Caco-2 (cell line): ENCODE data around the gene TRPM7. TPM values are rescaled to one million over a fixed set of nuclear protein-coding genes. Genes with fewer than 3 reads are reported as not detected.

Experiments used
- BruUV-seq: library from RNA; stranded (reverse); fragments of 400-500 nt; replicated peaks from 2 replicates; lab custom pipeline; 2021; lab: Mats Ljungman, UMichigan
- CTCF ChIA-PET: fragments of 300-600 bp; sonication (Branson Sonifier 250); formaldehyde crosslinking; loops from one replicate; lab custom pipeline; 2022; ENCODE audit warnings: antibody characterized with exemption; lab: Charles Lee
- POLR2A ChIA-PET: fragments of 300-600 bp; sonication (Branson Sonifier 250); formaldehyde crosslinking; loops from one replicate; lab custom pipeline; 2022; ENCODE audit warnings: antibody characterized with exemption; lab: Charles Lee
- DNase-seq, 2 experiments: peaks; one replicate each; pipeline versions ENCODE4 v3.0.0 to v3.0.0-alpha.2; 2020 to 2022
- H3K27me3 ChIP-seq: replicated peaks from 2 replicates; pipeline ENCODE4 v1.6.0; 2011; ENCODE audit warnings: low read length; ENCODE audit not compliant: control insufficient read depth, insufficient read depth
- H3K36me3 ChIP-seq: 2 replicates; pipeline ENCODE4 v1.5.1; 2011; ENCODE audit warnings: low read length; ENCODE audit not compliant: control insufficient read depth, insufficient read depth
- H3K4me1 ChIP-seq: fragments of 250-450 bp; sonication (Bioruptor Pico); 2 replicates; pipeline ENCODE4 v1.5.1; 2020; ENCODE audit warnings: mild to moderate bottlenecking
- H3K4me3 ChIP-seq: 2 replicates; pipeline ENCODE4 v1.5.1; 2011; ENCODE audit warnings: low read depth, mild to moderate bottlenecking, control low read depth, low read length
- H3K9me3 ChIP-seq: fragments of 250-450 bp; sonication (Bioruptor Pico); 2 replicates; pipeline ENCODE4 v1.5.1; 2020; ENCODE audit warnings: mild to moderate bottlenecking, moderate library complexity
- H3K27ac Mint-ChIP-seq: one replicate; pipeline ENCODE4 v1.8.0; 2022; ENCODE audit warnings: mixed read lengths; ENCODE audit not compliant: unreplicated experiment
- H3K27me3 Mint-ChIP-seq: one replicate; pipeline ENCODE4 v1.8.0; 2022; ENCODE audit warnings: mixed read lengths; ENCODE audit not compliant: insufficient read depth, unreplicated experiment
- H3K36me3 Mint-ChIP-seq: one replicate; pipeline ENCODE4 v1.8.0; 2022; ENCODE audit warnings: mild to moderate bottlenecking, mixed read lengths; ENCODE audit not compliant: insufficient read depth, unreplicated experiment
- H3K4me1 Mint-ChIP-seq: one replicate; pipeline ENCODE4 v1.8.0; 2022; ENCODE audit warnings: low read depth, mixed read lengths; ENCODE audit not compliant: unreplicated experiment
- H3K4me3 Mint-ChIP-seq: one replicate; pipeline ENCODE4 v1.8.0; 2022; ENCODE audit warnings: mild to moderate bottlenecking, moderate library complexity, mixed read lengths; ENCODE audit not compliant: unreplicated experiment
- H3K9me3 Mint-ChIP-seq: one replicate; pipeline ENCODE4 v1.8.0; 2022; ENCODE audit warnings: mixed read lengths; ENCODE audit not compliant: unreplicated experiment
- CTCF ChIP-seq, 2 experiments: fragments of 200-600 bp in 1 of 2; IDR thresholded peaks; 1 replicate in 1 of 2; 2 replicates in 1 of 2; pipeline versions ENCODE4 v1.5.1 to v1.8.0; 2011 to 2022; ENCODE audit warnings: antibody characterized with exemption in 1 of 2, control low read depth in 1 of 2, inconsistent platforms in 1 of 2, low read depth in 1 of 2, low read length in 1 of 2, mild to moderate bottlenecking in 1 of 2, moderate library complexity in 1 of 2; ENCODE audit not compliant: insufficient read depth in 1 of 2, severe bottlenecking in 1 of 2, unreplicated experiment in 1 of 2
- intact Hi-C: fragments of 100-400 bp; cut with micrococcal nuclease; formaldehyde crosslinking; loops from one replicate; pipeline ENCODE4 v1.10.0; 2022; ENCODE audit not compliant: unreplicated experiment
- total RNA-seq: library from RNA; stranded (reverse); gene quantifications from 2 replicates; pipeline ENCODE4 v1.2.3, GENCODE V29; 2022

Gene TRPM7
- total RNA-seq, 1 experiment from 2014 or later = 70.9 TPM

GRCh38 chr15:50594311-50594710 is 92.3 kb downstream of the TRPM7 start:
- Histone ChIP-seq H3K9me3 (no peaks in the 10 kb centered on the region), H3K4me3 (no peak overlapping the region), H3K4me1 (no peaks in the 10 kb centered on the region), H3K27me3 (no peaks in the 10 kb centered on the region), H3K36me3 (no peaks in the 10 kb centered on the region)
- BruUV-seq = no TSS peak
- POLR2A ChIA-PET = no interaction called here
- TF ChIP-seq CTCF (IDR thresholded peaks at IDR 0.05; ENCODE audit: insufficient read depth in 1 of 2, low read depth in 1 of 2, low read length in 1 of 2, severe bottlenecking in 1 of 2, unreplicated experiment in 1 of 2) = no peak
- no peak overlapping the region for H3K27ac Mint-ChIP-seq
- CTCF ChIA-PET = no interaction called here
- DNase-seq = no peak
- H3K36me3 Mint-ChIP-seq = peaks cover 95% of the 10 kb centered on the region
- H3K4me3 Mint-ChIP-seq = no peak overlapping the region
- H3K27me3 Mint-ChIP-seq = no peaks in the 10 kb centered on the region
- no peaks in the 10 kb centered on the region for H3K9me3 Mint-ChIP-seq
- no peaks in the 10 kb centered on the region for H3K4me1 Mint-ChIP-seq
- intact Hi-C loops = no loop called here

GRCh38 chr15:50593761-50594160 is 92.8 kb downstream of the TRPM7 start:
- no peaks in the 10 kb centered on the region for H3K27me3 Mint-ChIP-seq
- H3K9me3 ChIP-seq = no peaks in the 10 kb centered on the region
- no peak overlapping the region for H3K4me3 Mint-ChIP-seq
- no peaks in the 10 kb centered on the region for H3K9me3 Mint-ChIP-seq
- ChIA-PET CTCF (no interaction called here), POLR2A (no interaction called here)
- no TSS peak for BruUV-seq
- no peak for TF ChIP-seq CTCF (IDR thresholded peaks at IDR 0.05; ENCODE audit: insufficient read depth in 1 of 2, low read depth in 1 of 2, low read length in 1 of 2, severe bottlenecking in 1 of 2, unreplicated experiment in 1 of 2)
- H3K36me3 ChIP-seq = no peaks in the 10 kb centered on the region
- no peak overlapping the region for H3K4me3 ChIP-seq
- no peaks in the 10 kb centered on the region for H3K4me1 ChIP-seq
- no peaks in the 10 kb centered on the region for H3K27me3 ChIP-seq
- no peak for DNase-seq
- no peak overlapping the region for H3K27ac Mint-ChIP-seq
- peaks cover 95% of the 10 kb centered on the region for H3K36me3 Mint-ChIP-seq
- no peaks in the 10 kb centered on the region for H3K4me1 Mint-ChIP-seq
- intact Hi-C loops = no loop called here

- Histone ChIP-seq H3K4me1 (no peaks in the 10 kb centered on the region), H3K36me3 (no peaks in the 10 kb centered on the region), H3K4me3 (no peak overlapping the region), H3K27me3 (no peaks in the 10 kb centered on the region), H3K9me3 (no peaks in the 10 kb centered on the region)
- intact Hi-C loops = no loop called here
- DNase-seq = no peak
- no peak for TF ChIP-seq CTCF (IDR thresholded peaks at IDR 0.05; ENCODE audit: insufficient read depth in 1 of 2, low read depth in 1 of 2, low read length in 1 of 2, severe bottlenecking in 1 of 2, unreplicated experiment in 1 of 2)
- POLR2A ChIA-PET = no interaction called here
- H3K9me3 Mint-ChIP-seq = no peaks in the 10 kb centered on the region
- peaks cover 93% of the 10 kb centered on the region for H3K36me3 Mint-ChIP-seq
- no peaks in the 10 kb centered on the region for H3K27me3 Mint-ChIP-seq
- no peak overlapping the region for H3K4me3 Mint-ChIP-seq
- CTCF ChIA-PET = no interaction called here
- H3K4me1 Mint-ChIP-seq = no peaks in the 10 kb centered on the region
- no peak overlapping the region for H3K27ac Mint-ChIP-seq
- no TSS peak for BruUV-seq
Measured at GRCh38 chr15:50590288-50590687, 96.3 kb downstream of the TRPM7 start.
